CD4-positive, alpha-beta T cell treated with Interleukin-17A for 4 hours (primary cell): ENCODE data around the gene SV2A.
"Not testable (repeated sequence)": the region's sequence is repeated elsewhere in the genome, so short reads cannot be mapped to it uniquely, and the experiment has no call there.

ENCODE experiments used
- DNase-seq: peaks from one replicate; pipeline ENCODE4 v3.0.0-alpha.2; 2020; ENCODE audit warnings: mixed read lengths

Gene SV2A

DNA sequence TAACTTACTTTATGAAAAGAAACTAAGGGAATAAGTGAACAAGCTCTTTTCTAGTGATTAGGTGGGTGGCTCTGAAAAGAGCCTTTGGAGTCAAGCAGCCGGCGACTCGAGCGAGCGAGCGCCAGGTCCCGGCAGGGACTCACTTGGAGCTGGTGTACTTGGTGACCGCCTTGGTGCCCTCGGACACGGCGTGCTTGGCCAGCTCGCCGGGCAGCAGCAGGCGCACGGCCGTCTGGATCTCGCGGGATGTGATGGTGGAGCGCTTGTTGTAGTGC, 31.6 kb downstream of the SV2A start:
- not testable (repeated sequence) for DNase-seq

DNA sequence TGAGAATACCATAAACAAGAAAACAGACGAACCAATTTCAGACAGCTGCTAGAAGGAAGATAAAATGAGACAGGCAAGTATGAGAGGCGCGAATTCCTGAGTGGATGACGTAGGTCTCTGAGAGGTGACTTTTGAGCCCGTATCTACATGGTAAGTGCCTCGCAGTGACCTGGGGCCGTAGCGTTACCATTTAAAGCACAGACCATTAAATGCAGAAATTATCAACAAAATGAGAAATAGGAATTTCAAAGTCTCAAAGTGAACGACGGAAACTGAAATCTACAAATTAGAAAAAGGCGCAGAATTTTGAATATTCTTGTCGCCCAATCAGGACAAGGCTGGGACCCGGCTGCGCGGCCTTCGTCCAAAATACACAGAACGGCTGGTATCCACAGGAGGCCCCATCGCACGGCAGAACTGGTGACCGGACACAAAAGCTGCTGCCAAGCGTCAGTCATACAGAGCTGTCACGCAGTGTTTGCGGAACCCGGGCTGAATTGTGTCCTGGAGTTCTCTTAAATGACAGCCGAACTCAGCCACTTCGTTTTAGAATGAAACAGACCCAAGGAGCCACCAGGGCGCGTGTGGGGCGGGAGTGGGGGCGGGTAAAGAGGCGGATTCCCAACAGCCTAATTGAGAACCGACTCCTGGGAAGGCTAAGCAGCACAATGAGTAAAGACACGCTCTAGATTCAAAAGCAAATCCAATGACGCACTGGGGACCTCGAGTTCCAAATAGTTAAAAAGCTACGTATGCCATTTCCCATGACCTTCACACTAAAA, 32.1 kb downstream of the SV2A start:
- peak; percentile 70 for DNase-seq

DNA sequence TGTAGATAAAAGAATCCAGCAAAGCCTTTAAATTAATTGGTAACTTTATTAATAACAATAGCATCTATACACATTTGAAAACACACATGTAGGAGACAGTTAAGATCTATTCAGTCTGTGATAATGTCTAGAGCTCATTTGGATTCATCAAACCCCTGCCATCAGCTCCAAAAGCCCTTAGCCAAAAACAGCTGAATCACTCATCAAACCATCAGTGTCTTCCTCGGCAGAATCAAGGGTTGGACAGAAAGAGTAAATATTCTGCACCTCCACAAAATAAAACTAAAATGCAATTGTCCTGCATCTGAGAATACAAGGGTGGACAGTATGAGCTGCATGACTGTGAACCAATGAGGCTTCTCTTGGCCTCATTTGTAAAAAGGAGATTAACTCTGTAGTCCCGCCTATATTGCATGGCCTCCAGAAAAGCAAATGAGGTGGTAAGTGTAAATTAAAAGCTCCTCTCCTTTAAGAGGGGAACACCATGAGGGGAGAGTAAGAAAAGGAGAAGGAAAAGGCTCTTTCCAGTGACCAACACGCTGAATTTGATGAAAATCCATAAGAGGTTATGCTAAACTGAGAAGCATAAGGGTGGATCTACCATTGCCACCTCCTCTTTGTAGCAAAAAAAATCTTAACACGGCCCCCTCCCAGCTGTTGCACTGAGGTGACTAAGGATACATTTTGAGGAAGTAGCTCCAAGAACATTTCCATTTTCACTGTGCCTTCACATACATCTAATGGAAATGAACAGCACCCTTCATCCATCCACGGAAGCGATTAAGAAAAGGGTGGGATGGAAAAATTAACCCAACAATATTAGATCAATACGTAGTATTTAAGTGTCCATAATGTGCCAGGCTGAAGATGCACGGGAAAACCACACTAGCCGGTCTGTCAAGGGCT, 33.0 kb downstream of the SV2A start:
- no peak for DNase-seq

DNA sequence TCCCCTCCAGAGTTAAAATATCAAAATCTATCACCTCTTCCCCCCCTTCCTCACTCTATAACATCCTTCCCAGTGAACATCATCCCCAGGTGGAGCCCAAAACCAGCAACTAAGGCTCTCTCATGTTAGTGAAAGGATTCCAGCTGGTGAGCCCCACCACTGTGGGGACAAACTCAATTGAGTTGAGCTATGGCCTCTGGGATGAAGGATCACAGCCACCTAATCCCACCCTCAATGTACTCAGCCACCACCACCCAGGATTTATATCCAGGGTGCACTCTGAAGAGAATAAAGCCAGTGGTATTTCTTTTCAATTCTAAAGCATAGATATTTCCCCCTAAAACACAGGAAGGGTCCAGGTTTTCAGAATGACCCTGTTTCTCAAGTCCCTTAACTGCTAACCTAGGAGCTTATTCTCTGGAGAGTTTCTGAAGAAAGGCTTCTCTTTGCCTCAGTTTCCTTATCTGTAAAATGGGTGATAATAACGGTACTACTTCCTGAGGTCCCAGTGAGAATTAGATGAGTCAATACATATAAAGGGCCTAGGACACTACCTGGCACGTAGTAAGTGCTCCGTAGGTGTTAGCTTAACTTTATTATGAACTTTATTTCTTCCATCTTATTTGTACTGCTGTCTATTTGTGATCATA, 33.9 kb downstream of the SV2A start:
- no peak for DNase-seq

DNA sequence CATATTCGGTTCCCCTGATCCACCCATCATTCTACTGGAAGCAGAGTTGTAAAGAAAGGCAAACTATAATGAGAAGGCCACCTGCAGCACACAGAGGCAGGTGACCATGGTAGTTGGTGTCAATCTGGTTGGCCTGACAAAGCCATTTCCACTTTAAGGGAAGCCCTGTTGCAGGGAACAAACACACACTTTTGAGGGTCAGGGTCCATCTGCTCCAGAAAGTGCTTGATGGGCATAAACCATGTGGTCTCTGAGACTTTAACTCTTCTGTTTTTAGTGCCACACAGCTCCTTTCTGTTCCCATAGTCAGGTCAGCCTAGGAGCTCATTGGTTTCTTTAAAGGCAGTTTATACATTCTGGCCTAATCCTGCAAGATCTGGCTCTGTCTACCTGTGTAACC, 35.8 kb downstream of the SV2A start:
- DNase-seq = no peak

DNA sequence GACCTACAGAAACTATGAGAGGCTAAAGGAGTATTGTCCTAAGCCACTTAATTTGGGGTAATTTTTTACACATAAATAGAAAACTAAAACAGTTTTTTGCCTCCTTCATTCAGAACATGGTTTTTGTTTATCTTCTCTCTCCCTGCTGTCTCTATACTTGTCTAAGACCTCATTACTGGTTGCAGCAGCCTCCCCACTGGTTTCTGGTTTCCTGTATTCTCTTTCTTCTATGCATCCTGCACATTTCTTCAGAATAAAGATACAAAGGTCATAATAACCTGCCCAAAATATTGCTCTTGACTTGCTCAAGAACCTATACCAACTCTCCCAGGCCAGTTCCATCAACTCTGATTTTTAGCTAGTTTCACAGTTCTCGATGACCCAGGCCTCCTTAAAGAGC, 38.1 kb downstream of the SV2A start:
- peak; percentile 56 for DNase-seq

DNA sequence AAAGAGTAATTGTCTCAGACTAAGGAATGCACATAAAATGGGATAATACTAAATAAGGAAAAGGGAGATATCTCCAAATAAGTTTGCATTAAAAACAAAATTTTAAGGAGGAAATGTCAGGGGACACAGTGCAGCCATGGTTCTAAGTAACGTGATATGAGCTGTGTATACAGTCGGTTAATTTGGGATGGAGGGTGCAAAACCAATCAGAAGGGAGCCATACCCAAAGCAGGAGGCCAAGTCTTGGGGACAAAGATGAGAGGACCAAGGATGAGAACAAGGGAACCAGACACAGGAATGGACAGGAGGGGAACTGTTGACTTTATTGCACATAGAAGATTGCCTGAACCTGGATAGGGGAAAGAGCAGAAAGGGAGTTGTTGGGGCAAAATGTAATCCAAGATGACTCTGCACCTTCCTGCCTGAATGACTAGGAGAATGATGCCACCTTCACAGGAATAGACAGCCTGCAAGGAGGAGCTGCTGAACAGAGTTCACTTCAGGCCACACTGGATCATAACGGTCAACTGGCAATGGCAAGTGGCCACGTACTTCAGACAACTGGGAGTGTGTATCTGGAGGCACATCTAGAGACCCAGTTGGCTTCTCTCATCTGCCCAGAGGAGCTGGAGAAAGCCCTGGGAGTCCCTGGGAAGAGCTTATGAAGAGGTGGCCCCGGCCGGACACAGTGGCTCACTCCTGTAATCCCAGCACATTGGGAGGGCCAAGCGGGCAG, 40.3 kb downstream of the SV2A start:
- no peak for DNase-seq

DNA sequence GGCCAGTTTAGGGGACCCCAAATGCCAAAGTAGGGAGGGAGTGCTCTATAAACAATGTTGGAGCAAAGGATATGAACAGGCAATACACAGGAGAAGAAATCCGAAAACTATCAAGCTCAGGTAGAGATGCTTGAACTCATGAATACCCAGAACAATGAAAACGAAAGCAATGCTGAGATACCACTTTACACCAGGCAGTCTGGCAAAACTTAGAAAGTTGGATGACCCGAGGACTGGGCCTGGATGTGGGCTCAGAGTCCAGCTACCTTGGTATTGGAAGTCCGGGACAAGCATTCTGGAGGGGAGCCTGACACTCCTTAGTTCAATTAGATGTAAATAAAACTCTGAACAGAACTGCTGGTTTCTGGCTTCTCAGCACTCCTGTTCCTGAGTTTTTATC, 44.6 kb downstream of the SV2A start:
- not testable (repeated sequence) for DNase-seq

DNA sequence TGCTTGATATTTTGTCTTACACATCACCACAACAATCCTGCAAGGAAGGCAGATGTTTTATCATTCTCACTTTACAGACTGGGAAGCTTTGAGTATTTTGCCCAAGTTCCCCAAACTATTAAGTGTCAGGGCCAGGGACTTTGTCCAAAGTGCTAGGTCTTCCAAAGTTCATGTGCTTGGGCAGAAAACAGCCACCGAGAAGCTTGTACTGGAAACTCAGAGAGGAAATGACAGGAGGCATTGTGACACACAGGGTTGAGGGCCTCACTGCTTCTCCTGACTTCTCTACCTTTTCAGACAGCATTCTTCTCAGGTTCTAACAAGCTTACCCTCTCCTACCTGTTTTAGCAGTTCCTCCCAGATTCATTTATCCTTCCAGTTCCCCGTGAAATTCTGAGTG, 50.8 kb downstream of the SV2A start:
- DNase-seq = not testable (repeated sequence)

DNA sequence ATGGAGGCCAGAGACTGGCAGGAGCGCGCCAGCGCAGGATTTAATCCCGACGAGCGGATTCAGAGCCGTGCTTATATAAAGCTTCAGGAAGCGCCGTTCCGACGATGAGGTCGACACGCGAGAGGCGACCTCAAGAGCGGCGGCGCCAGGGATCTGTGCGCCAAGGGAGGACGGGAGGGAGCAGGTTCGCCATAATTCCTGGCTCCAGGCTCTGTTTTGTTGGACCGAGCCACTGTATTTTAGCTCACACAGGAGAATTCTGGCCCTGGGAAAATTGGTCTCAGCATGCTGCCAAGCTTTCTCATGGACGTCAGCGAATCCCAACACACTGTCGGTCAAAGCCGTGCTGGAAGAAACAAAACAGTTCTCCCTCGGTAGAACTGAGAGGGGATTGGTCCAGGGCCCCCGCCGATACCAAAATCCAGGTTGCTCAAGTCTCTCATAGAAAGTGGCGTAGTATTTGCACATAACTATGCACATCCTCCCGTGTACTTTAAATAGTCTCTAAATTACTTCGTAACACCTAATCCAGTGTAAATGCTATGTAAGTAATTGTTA, 56.1 kb downstream of the SV2A start:
- not testable (repeated sequence) for DNase-seq

DNA sequence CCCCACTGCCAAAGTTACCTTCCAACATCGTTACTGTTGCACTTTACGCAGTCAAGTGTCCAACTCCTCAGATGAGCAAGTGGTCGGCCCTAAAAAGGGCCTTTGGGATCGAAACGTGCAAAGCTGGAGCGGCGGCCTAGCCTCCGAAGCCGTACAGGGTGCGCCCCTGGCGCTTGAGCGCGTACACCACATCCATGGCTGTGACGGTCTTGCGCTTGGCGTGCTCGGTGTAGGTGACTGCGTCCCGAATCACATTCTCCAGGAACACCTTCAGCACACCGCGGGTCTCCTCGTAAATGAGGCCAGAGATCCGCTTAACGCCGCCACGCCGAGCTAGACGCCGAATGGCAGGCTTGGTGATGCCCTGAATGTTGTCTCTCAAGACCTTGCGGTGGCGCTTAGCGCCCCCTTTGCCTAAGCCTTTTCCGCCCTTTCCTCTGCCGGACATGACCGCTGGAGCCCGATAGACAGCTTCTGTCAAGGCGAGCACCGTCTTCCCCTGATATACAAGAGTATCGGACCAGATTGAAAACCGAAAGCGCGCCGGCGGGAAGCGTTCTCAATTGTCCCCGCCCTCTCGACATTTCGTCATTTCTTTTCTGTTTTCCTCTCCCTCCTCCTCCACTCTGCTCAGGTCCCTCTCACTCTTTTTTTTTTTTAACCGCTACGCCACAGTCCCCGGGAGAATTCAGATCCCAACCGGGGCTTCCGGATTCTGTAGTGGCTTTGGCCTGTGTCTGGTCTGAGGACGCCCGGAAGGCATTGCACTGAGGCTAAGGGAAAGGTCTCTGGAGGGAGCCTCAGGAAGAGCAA, 56.8 kb downstream of the SV2A start:
- not testable (repeated sequence) for DNase-seq

DNA sequence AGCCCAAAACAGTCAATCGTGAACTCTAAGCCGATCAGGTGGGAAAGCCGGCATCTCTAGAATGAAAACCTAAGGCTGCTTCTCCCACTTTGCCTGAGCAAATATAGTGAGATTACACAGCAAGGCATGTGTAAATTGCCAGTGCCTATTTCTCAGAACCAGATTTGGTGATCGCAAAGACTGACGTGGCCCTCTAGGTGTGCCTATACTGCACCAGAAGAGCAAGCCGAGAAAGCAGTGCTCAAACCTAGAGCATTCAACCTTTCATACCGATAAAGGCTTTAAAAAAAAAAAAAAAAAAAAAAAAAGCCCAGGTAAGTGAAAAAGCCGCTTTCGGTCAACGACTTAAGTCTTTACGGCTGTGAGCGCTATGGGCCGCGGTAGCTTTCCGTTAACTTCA, 57.4 kb downstream of the SV2A start:
- DNase-seq = not testable (repeated sequence)
